ENCODE measurements around the gene ANKRD44. TPM values are rescaled to one million over a fixed set of nuclear protein-coding genes. Genes with fewer than 3 reads are reported as not detected.

The ANKRD44 gene
- total RNA-seq, 2 experiments from 2014 or later = 223 to 283 TPM

DNA sequence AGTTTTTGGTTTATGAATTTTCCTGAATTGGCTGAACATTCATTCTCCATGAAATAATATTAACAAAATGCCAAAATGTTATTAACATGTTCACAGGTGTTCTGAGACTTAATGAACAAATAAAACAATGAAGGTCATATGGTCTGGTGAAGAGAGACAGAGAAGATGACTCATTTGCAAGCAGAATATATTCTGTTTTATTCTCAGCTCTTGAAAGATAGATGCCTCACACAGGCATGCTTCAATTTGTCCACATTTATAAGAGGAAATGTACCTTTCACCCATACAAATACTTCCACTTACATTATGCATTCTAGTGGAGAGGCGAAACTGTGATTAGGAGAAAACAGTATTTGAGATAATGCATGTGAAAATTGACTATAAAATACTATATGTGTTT lies 308.7 kb downstream of the ANKRD44 start:
- CTCF ChIA-PET = no interaction called here

DNA sequence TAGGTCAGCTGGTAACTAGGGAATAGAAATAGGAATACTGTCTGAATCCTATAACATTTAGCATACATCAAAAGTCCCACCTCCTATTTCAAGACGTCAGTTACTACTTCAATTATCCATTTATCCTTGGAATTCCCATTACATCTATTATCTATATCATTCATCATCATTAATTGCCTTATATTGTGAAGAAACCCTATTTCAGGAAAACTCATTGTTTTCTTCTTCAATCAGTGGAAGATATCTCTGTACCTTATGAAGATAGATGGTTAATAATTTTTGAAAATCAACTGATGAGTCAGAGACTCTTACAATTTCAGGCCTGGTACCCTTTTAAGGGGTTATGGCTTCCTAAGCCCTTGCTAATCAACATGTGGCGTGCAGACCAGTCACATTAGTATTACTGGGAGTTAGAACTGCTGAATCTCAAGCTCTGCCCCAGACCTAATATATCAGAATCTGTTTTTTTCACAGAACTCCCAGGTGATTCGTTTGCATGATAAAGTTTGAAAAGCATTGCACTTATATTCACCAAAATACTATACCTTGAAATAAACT lies 314.7 kb downstream of the ANKRD44 start:
- Mint-ChIP-seq H3K4me3 (no peak overlapping the region), H3K4me1 (peaks cover 12% of the 10 kb centered on the region), H3K9me3 (no peaks in the 10 kb centered on the region), H3K27ac (peak overlapping the region; percentile 58), H3K36me3 (ENCODE audit: low read depth) (peaks cover 68% of the 10 kb centered on the region), H3K27me3 (no peaks in the 10 kb centered on the region)
- ChIA-PET CTCF (no interaction called here), POLR2A (no interaction called here)
- no peak for DNase-seq

More for the DNA sequence above, 308.7 kb downstream of the ANKRD44 start:
- H3K4me3 Mint-ChIP-seq = no peak overlapping the region
- H3K9me3 Mint-ChIP-seq = no peaks in the 10 kb centered on the region
- no peaks in the 10 kb centered on the region for H3K27me3 Mint-ChIP-seq
- no peak for DNase-seq
- POLR2A ChIA-PET = no interaction called here
- no peak overlapping the region for H3K27ac Mint-ChIP-seq
- peaks cover 62% of the 10 kb centered on the region for H3K36me3 Mint-ChIP-seq (ENCODE audit: low read depth)
- no peaks in the 10 kb centered on the region for H3K4me1 Mint-ChIP-seq

GRCh38 chr2:196994764-196995163 lies 315.8 kb downstream of the ANKRD44 start:
- POLR2A ChIA-PET = no interaction called here
- DNase-seq = no peak
- CTCF ChIA-PET = no interaction called here
- H3K36me3 Mint-ChIP-seq (ENCODE audit: low read depth) = peaks cover 73% of the 10 kb centered on the region
- no peak overlapping the region for H3K4me3 Mint-ChIP-seq
- H3K4me1 Mint-ChIP-seq = peaks cover 23% of the 10 kb centered on the region
- H3K27me3 Mint-ChIP-seq = no peaks in the 10 kb centered on the region
- peak overlapping the region; percentile 25 for H3K27ac Mint-ChIP-seq
- no peaks in the 10 kb centered on the region for H3K9me3 Mint-ChIP-seq

DNA sequence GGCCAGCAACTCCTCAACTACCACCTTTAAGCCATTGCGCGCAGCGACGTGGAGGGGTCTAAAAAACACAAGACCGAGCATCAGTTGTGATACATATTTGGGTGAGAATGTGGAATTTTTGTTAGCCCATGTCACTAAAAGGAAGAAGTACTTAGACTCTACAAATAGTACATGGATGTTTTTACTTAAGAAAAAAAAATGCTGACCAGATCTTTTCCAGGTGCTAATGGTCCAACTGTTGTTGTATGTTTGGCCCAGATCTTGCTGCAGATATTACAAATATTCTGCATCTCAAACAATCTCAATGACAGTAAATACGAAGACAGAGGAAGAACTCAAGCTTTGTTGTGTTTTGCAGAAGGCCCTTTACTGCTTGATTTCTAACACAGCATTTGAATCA lies 317.0 kb downstream of the ANKRD44 start:
- DNase-seq = no peak
- CTCF ChIA-PET = interaction anchor here (0.7 to 1.0 kb wide), 2 partner anchors 10 to 12 kb away, joined by 4 to 5 read pairs; no protein-coding TSS in a partner anchor
- Mint-ChIP-seq H3K36me3 (ENCODE audit: low read depth) (peaks cover 73% of the 10 kb centered on the region), H3K27me3 (no peaks in the 10 kb centered on the region), H3K27ac (no peak overlapping the region), H3K4me3 (no peak overlapping the region), H3K9me3 (no peaks in the 10 kb centered on the region), H3K4me1 (peaks cover 33% of the 10 kb centered on the region)
- POLR2A ChIA-PET = no interaction called here

DNA sequence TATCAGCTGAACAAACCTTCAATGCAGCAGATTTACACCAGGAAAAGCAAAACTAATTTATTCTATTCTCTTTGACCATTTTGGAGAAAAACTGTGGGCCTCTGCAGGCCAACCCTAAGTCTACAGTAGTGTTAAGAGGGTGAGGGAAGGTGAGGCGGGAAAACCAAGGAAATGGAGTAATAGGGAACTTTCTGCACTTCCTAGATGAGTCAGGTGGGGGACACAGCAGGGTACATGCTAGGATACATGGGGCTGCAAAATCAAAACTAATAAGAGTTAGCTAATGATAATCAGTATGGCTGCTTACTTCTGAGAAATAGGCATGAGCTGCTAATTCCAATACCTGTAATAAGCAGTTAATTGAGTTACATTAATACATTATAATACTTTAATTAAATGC lies 318.1 kb downstream of the ANKRD44 start:
- peaks cover 74% of the 10 kb centered on the region for H3K36me3 Mint-ChIP-seq (ENCODE audit: low read depth)
- POLR2A ChIA-PET = no interaction called here
- no peak for DNase-seq
- CTCF ChIA-PET = interaction anchor here (0.6 to 1.0 kb wide), 2 partner anchors 11 to 39 kb away, joined by 4 to 6 read pairs; no protein-coding TSS in a partner anchor
- no peak overlapping the region for H3K27ac Mint-ChIP-seq
- no peak overlapping the region for H3K4me3 Mint-ChIP-seq
- peaks cover 42% of the 10 kb centered on the region for H3K4me1 Mint-ChIP-seq
- no peaks in the 10 kb centered on the region for H3K27me3 Mint-ChIP-seq
- H3K9me3 Mint-ChIP-seq = no peaks in the 10 kb centered on the region

- Mint-ChIP-seq H3K27me3 (no peaks in the 10 kb centered on the region), H3K9me3 (no peaks in the 10 kb centered on the region), H3K4me1 (peaks cover 48% of the 10 kb centered on the region), H3K27ac (no peak overlapping the region), H3K4me3 (no peak overlapping the region), H3K36me3 (ENCODE audit: low read depth) (peaks cover 82% of the 10 kb centered on the region)
- CTCF ChIA-PET = interaction anchor here (0.9 to 1.0 kb wide), 2 partner anchors 32 to 94 kb away, joined by 3 read pairs; no protein-coding TSS in a partner anchor
- POLR2A ChIA-PET = interaction anchor here (0.5 kb wide), 1 partner anchor 226 kb away, joined by 3 read pairs; no protein-coding TSS in a partner anchor
- DNase-seq = no peak
Measured at GRCh38 chr2:196990788-196991461, 319.7 kb downstream of the ANKRD44 start.

DNA sequence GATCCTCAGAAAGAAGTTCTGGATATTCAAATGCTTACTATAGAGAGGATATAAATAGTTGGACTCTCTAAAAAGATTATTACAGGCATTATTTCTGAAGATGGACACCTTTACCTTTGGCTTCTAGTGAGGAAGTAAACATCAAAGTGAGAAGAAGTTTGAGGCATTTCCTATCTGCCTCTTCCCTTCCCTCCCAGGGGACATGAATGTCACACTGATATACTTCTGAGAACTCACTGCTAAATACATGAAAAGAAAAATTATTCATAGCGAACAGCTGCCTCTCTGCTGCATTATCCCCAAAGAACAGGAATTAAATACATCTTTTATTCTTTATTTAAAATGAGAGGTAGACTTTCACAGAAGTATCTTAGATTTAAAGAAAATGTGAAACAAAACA lies 320.5 kb downstream of the ANKRD44 start:
- Mint-ChIP-seq H3K4me1 (peaks cover 48% of the 10 kb centered on the region), H3K4me3 (no peak overlapping the region), H3K27me3 (no peaks in the 10 kb centered on the region), H3K36me3 (ENCODE audit: low read depth) (peaks cover 82% of the 10 kb centered on the region), H3K9me3 (no peaks in the 10 kb centered on the region), H3K27ac (peak overlapping the region; percentile 56)
- CTCF ChIA-PET = interaction anchor here (0.7 to 0.9 kb wide), 2 partner anchors 13 to 93 kb away, joined by 3 read pairs; no protein-coding TSS in a partner anchor
- no peak for DNase-seq
- POLR2A ChIA-PET = interaction anchor here (2.0 kb wide), 1 partner anchor 62 kb away, joined by 9 read pairs; no protein-coding TSS in a partner anchor

DNA sequence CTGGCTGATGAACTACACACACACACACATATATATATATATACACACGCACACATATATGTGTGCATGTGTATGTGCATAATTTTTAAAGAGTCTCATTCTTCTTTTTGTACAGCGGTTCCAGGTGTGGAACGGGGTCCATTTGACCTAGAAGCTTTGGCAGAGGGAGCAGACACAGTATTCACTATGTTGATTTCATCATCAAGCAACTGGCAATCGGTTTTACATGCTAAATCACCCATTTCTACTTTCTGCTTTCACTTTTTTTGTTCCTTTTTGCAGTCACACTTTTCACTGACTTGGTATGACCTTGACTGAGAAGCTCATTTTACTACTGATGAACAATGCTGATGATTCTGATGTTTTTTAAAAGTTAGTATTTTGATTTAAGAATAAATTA lies 321.1 kb downstream of the ANKRD44 start:
- H3K4me3 Mint-ChIP-seq = no peak overlapping the region
- DNase-seq = no peak
- H3K27ac Mint-ChIP-seq = peak overlapping the region; percentile 56
- peaks cover 82% of the 10 kb centered on the region for H3K36me3 Mint-ChIP-seq (ENCODE audit: low read depth)
- no peaks in the 10 kb centered on the region for H3K27me3 Mint-ChIP-seq
- POLR2A ChIA-PET = interaction anchor here (0.6 to 2.0 kb wide), 2 partner anchors 62 to 148 kb away, joined by 4 to 9 read pairs; no protein-coding TSS in a partner anchor
- H3K4me1 Mint-ChIP-seq = peaks cover 48% of the 10 kb centered on the region
- H3K9me3 Mint-ChIP-seq = no peaks in the 10 kb centered on the region
- CTCF ChIA-PET = interaction anchor here (0.6 kb wide), 1 partner anchor 131 kb away, joined by 3 read pairs; no protein-coding TSS in a partner anchor

DNA sequence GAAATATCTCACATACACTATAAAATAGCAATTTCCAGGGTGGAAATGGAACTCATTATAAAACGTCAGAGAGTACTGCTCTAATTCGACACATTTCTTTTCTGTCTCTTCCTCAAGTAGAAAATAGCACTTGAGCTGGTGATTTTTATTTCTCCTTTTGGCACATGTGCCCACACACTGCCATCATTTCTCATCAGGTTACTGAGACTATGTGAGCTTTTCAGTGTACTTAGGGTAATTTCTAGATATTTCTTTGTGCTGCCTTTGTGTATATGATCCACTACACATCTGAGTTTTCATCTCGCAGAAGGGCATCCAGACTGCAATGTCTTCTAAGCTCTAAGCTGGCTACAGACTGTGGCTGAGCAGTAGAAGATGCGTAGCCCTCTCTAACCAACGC lies 321.9 kb downstream of the ANKRD44 start:
- H3K27me3 Mint-ChIP-seq = no peaks in the 10 kb centered on the region
- POLR2A ChIA-PET = interaction anchor here (2.0 kb wide), 1 partner anchor 61 kb away, joined by 9 read pairs; no protein-coding TSS in a partner anchor
- peaks cover 48% of the 10 kb centered on the region for H3K4me1 Mint-ChIP-seq
- H3K36me3 Mint-ChIP-seq (ENCODE audit: low read depth) = peaks cover 83% of the 10 kb centered on the region
- H3K4me3 Mint-ChIP-seq = no peak overlapping the region
- CTCF ChIA-PET = interaction anchor here (1.3 kb wide), 1 partner anchor 25 kb away, joined by 3 read pairs; no protein-coding TSS in a partner anchor
- peak overlapping the region; percentile 38 for H3K27ac Mint-ChIP-seq
- H3K9me3 Mint-ChIP-seq = no peaks in the 10 kb centered on the region
- DNase-seq = no peak

GRCh38 chr2:196987649-196988364 lies 322.8 kb downstream of the ANKRD44 start:
- peak overlapping the region; percentile 3 for H3K4me3 Mint-ChIP-seq
- H3K9me3 Mint-ChIP-seq = no peaks in the 10 kb centered on the region
- peaks cover 48% of the 10 kb centered on the region for H3K4me1 Mint-ChIP-seq
- peak overlapping the region; percentile 75 for H3K27ac Mint-ChIP-seq
- ChIA-PET CTCF (interaction anchor here (1.3 kb wide), 1 partner anchor 25 kb away, joined by 3 read pairs; no protein-coding TSS in a partner anchor), POLR2A (interaction anchor here (0.5 to 2.0 kb wide), 2 partner anchors 60 to 66 kb away, joined by 4 to 9 read pairs; no protein-coding TSS in a partner anchor)
- peak; percentile 33 for DNase-seq
- no peaks in the 10 kb centered on the region for H3K27me3 Mint-ChIP-seq
- H3K36me3 Mint-ChIP-seq (ENCODE audit: low read depth) = peaks cover 76% of the 10 kb centered on the region

DNA sequence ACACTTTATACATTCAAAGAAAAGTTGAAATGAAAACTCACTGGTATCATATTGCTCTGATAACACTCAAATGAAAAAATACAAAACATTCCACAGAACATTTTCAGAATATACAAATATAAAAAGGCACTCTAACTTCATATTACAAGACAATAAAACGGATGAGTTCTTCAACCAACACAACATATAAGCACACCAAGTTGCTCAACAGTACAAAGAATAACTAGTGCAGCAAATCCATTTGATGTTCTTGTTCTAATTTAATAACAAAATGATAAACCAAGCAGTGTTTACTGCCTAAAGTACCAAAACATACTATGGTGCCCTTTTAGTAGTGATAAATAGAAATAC lies 323.3 kb downstream of the ANKRD44 start:
- Mint-ChIP-seq H3K27ac (no peak overlapping the region), H3K27me3 (no peaks in the 10 kb centered on the region), H3K4me1 (peaks cover 46% of the 10 kb centered on the region), H3K36me3 (ENCODE audit: low read depth) (peaks cover 77% of the 10 kb centered on the region), H3K4me3 (no peak overlapping the region), H3K9me3 (no peaks in the 10 kb centered on the region)
- CTCF ChIA-PET = interaction anchor here (1.3 kb wide), 1 partner anchor 24 kb away, joined by 3 read pairs; no protein-coding TSS in a partner anchor
- POLR2A ChIA-PET = no interaction called here
- DNase-seq = no peak

GRCh38 chr2:196985511-196986183 lies 324.9 kb downstream of the ANKRD44 start:
- ChIA-PET POLR2A (no interaction called here), CTCF (interaction anchor here (0.6 to 0.8 kb wide), 3 partner anchors 11 to 472 kb away, joined by 3 to 7 read pairs (median 4); no protein-coding TSS in a partner anchor)
- Mint-ChIP-seq H3K4me3 (no peak overlapping the region), H3K27ac (no peak overlapping the region), H3K27me3 (no peaks in the 10 kb centered on the region), H3K4me1 (peaks cover 36% of the 10 kb centered on the region), H3K9me3 (no peaks in the 10 kb centered on the region), H3K36me3 (ENCODE audit: low read depth) (peaks cover 67% of the 10 kb centered on the region)
- DNase-seq = no peak

Data from activated CD4-positive, alpha-beta T cell treated with anti-CD3 and anti-CD28 coated beads, Interleukin-2, amount 10 ng/mL, durations not matched to agents 7 days and 5 days (primary cell).